Stimulated activated naive CD8-positive, alpha-beta T cell treated with anti-CD3 and anti-CD28 coated beads, Interleukin-15, amount 100 ng/mL, for 72 hours (primary cell): ENCODE measurements around the gene ALKBH2.
"Not testable (repeated sequence)": the region's sequence is repeated elsewhere in the genome, so short reads cannot be mapped to it uniquely, and the experiment has no call there.

Experiments
- ATAC-seq: fragments of 150-1000 bp; cut with Tn5 transposase; 2 replicates; pipeline ENCODE4 v1.10.0; 2021; ENCODE audit warnings: mild to moderate bottlenecking, moderate library complexity
- DNase-seq, 2 donors: peaks; one replicate each; pipeline ENCODE4 v3.0.0; 2021 to 2022
- H3K27ac Mint-ChIP-seq, 2 donors: one replicate each; pipeline ENCODE4 v1.8.0; 2022; ENCODE audit warnings: mild to moderate bottlenecking in 2 of 2, mixed read lengths in 2 of 2, moderate library complexity in 2 of 2
- H3K27me3 Mint-ChIP-seq: one replicate; pipeline ENCODE4 v1.8.0; 2022; ENCODE audit warnings: mixed read lengths
- H3K4me1 Mint-ChIP-seq: one replicate; pipeline ENCODE4 v1.8.0; 2022; ENCODE audit warnings: mild to moderate bottlenecking, mixed read lengths
- H3K4me3 Mint-ChIP-seq, 2 donors: one replicate each; pipeline ENCODE4 v1.8.0; 2022; ENCODE audit warnings: mild to moderate bottlenecking in 2 of 2, mixed read lengths in 2 of 2, moderate library complexity in 1 of 2
- H3K9me3 Mint-ChIP-seq, 2 donors: one replicate each; pipeline ENCODE4 v1.8.0; 2022; ENCODE audit warnings: mixed read lengths in 2 of 2

ALKBH2 gene

GRCh38 chr12:109058773-109059172 is 34.5 kb downstream of the ALKBH2 start:
- no peak overlapping the region for H3K4me3 Mint-ChIP-seq
- ATAC-seq (no peak), DNase-seq (no peak)
- H3K4me1 Mint-ChIP-seq: peaks cover 4% of the 10 kb centered on the region
- no peaks in the 10 kb centered on the region for H3K9me3 Mint-ChIP-seq
- no peak overlapping the region for H3K27ac Mint-ChIP-seq
- no peaks in the 10 kb centered on the region for H3K27me3 Mint-ChIP-seq

GRCh38 chr12:109057376-109057775 is 35.9 kb downstream of the ALKBH2 start:
- peaks cover 5% of the 10 kb centered on the region for H3K4me1 Mint-ChIP-seq
- H3K27me3 Mint-ChIP-seq: no peaks in the 10 kb centered on the region
- no peak overlapping the region for H3K4me3 Mint-ChIP-seq
- peak overlapping the region in 1 of 2 donors; percentile 86 for H3K27ac Mint-ChIP-seq
- ATAC-seq (no peak), DNase-seq (no peak)
- no peaks in the 10 kb centered on the region for H3K9me3 Mint-ChIP-seq

- no peak for ATAC-seq
- Mint-ChIP-seq H3K4me1 (peaks cover 10% of the 10 kb centered on the region), H3K27me3 (no peaks in the 10 kb centered on the region), H3K27ac (no peak overlapping the region), H3K9me3 (no peaks in the 10 kb centered on the region), H3K4me3 (no peak overlapping the region)
- DNase-seq: no peak
Measured at GRCh38 chr12:109056891-109057290, 36.4 kb downstream of the ALKBH2 start.

GRCh38 chr12:109054520-109054919 is 38.8 kb downstream of the ALKBH2 start:
- DNase-seq: no peak
- Mint-ChIP-seq H3K4me1 (peaks cover 12% of the 10 kb centered on the region), H3K27me3 (no peaks in the 10 kb centered on the region), H3K27ac (peak overlapping the region in 1 of 2 donors; percentile 97), H3K4me3 (peak overlapping the region in 1 of 2 donors; percentile 97), H3K9me3 (no peaks in the 10 kb centered on the region)
- ATAC-seq: no peak

GRCh38 chr12:109054124-109054513 is 39.2 kb downstream of the ALKBH2 start:
- peak; percentile 1 for ATAC-seq
- H3K4me1 Mint-ChIP-seq: peaks cover 12% of the 10 kb centered on the region
- H3K27me3 Mint-ChIP-seq, H3K9me3 Mint-ChIP-seq, DNase-seq: not testable (repeated sequence)
- H3K27ac Mint-ChIP-seq: peak overlapping the region; percentile 96 to 97
- H3K4me3 Mint-ChIP-seq: peak overlapping the region; percentile 93 to 97

- DNase-seq: peak; percentile 21 to 32
- Mint-ChIP-seq H3K9me3 (no peaks in the 10 kb centered on the region), H3K27ac (peak overlapping the region; percentile 96 to 97), H3K27me3 (no peaks in the 10 kb centered on the region), H3K4me1 (peaks cover 12% of the 10 kb centered on the region), H3K4me3 (peak overlapping the region; percentile 93 to 97)
- peak; percentile 78 for ATAC-seq
Measured at GRCh38 chr12:109053382-109054123, 39.7 kb downstream of the ALKBH2 start.

- no peaks in the 10 kb centered on the region for H3K27me3 Mint-ChIP-seq
Measured at GRCh38 chr12:109052414-109053323, 40.6 kb downstream of the ALKBH2 start, which contains the start of gene USP30. TSS of gene USP30 (plus strand) at chr12:109052576. CDS start at chr12:109052679, 103 bp downstream.

GRCh38 chr12:109052097-109052413 is 41.2 kb downstream of the ALKBH2 start:
- Mint-ChIP-seq H3K27ac (peak overlapping the region; percentile 90 to 96), H3K4me3 (peak overlapping the region; percentile 93 to 97), H3K9me3 (no peaks in the 10 kb centered on the region), H3K4me1 (peaks cover 12% of the 10 kb centered on the region), H3K27me3 (no peaks in the 10 kb centered on the region)
- ATAC-seq (no peak), DNase-seq (no peak)

More at GRCh38 chr12:109052414-109053323, 40.6 kb downstream of the ALKBH2 start, which contains the start of gene USP30:
- peak; percentile 89 for ATAC-seq
- Mint-ChIP-seq H3K4me3 (peak within 1 kb of the TSS; percentile 93 to 97), H3K4me1 (peaks cover 12% of the 10 kb centered on the region), H3K27ac (peak within 1 kb of the TSS; percentile 96 to 97), H3K9me3 (no peaks in the 10 kb centered on the region)
- peak; percentile 85 for DNase-seq

- ATAC-seq, H3K9me3 Mint-ChIP-seq, H3K4me3 Mint-ChIP-seq, H3K27ac Mint-ChIP-seq, DNase-seq, H3K27me3 Mint-ChIP-seq: not testable (repeated sequence)
- peaks cover 12% of the 10 kb centered on the region for H3K4me1 Mint-ChIP-seq
Measured at GRCh38 chr12:109049794-109050193, 43.5 kb downstream of the ALKBH2 start.

- H3K27me3 Mint-ChIP-seq, H3K4me3 Mint-ChIP-seq, H3K27ac Mint-ChIP-seq, ATAC-seq, H3K9me3 Mint-ChIP-seq, H3K4me1 Mint-ChIP-seq, DNase-seq: not testable (repeated sequence)
Measured at GRCh38 chr12:109048706-109049105, 44.6 kb downstream of the ALKBH2 start.

GRCh38 chr12:109047081-109047805 is 46.0 kb downstream of the ALKBH2 start:
- Mint-ChIP-seq H3K27ac (no peak overlapping the region), H3K4me3 (no peak overlapping the region), H3K9me3 (no peaks in the 10 kb centered on the region), H3K4me1 (peaks cover 5% of the 10 kb centered on the region), H3K27me3 (peaks cover 11% of the 10 kb centered on the region)
- DNase-seq (no peak), ATAC-seq (no peak)

GRCh38 chr12:109044241-109044640 is 49.0 kb downstream of the ALKBH2 start:
- no peak for DNase-seq
- no peaks in the 10 kb centered on the region for H3K9me3 Mint-ChIP-seq

More at GRCh38 chr12:109044241-109044640, 49.0 kb downstream of the ALKBH2 start:
- H3K27me3 Mint-ChIP-seq: peaks cover 12% of the 10 kb centered on the region
- H3K4me3 Mint-ChIP-seq: no peak overlapping the region
- no peaks in the 10 kb centered on the region for H3K4me1 Mint-ChIP-seq
- H3K27ac Mint-ChIP-seq: no peak overlapping the region
- ATAC-seq: no peak
